Measurements from ENCODE around the gene RPS19.
"Not testable (repeated sequence)": the region's sequence is repeated elsewhere in the genome, so short reads cannot be mapped to it uniquely, and the experiment has no call there.

The RPS19 gene

GRCh38 chr19:41902594-41902993 is 42.5 kb downstream of the RPS19 start:
- no peak for DNase-seq

GRCh38 chr19:41903193-41903953 is 43.3 kb downstream of the RPS19 start:
- no peak for DNase-seq

- DNase-seq: no peak
Observed at GRCh38 chr19:41904118-41904870, 44.2 kb downstream of the RPS19 start.

GRCh38 chr19:41905273-41906002 is 45.4 kb downstream of the RPS19 start:
- DNase-seq: no peak

GRCh38 chr19:41906271-41906670 is 46.2 kb downstream of the RPS19 start:
- no peak for DNase-seq

GRCh38 chr19:41906916-41907680 is 47.0 kb downstream of the RPS19 start:
- DNase-seq: no peak

GRCh38 chr19:41907994-41908615 is 48.0 kb downstream of the RPS19 start:
- DNase-seq: no peak

GRCh38 chr19:41908724-41909464 is 48.8 kb downstream of the RPS19 start:
- no peak for DNase-seq

GRCh38 chr19:41909706-41910105 is 49.7 kb downstream of the RPS19 start:
- DNase-seq: no peak

- no peak for DNase-seq
Observed at GRCh38 chr19:41910240-41910991, 50.4 kb downstream of the RPS19 start.

- no peak for DNase-seq
Observed at GRCh38 chr19:41910992-41911888, 51.2 kb downstream of the RPS19 start.

GRCh38 chr19:41911889-41912731 is 52.1 kb downstream of the RPS19 start:
- DNase-seq: no peak

- DNase-seq: no peak
Observed at GRCh38 chr19:41912899-41913537, 53.0 kb downstream of the RPS19 start.

GRCh38 chr19:41913538-41914423 is 53.7 kb downstream of the RPS19 start:
- no peak for DNase-seq

GRCh38 chr19:41914424-41914834 is 54.4 kb downstream of the RPS19 start:
- not testable (repeated sequence) for DNase-seq

- no peak for DNase-seq
Observed at GRCh38 chr19:41915021-41915775, 55.1 kb downstream of the RPS19 start.

All from GF-D8 (cell line).